Stimulated activated CD4-positive, alpha-beta T cell treated with anti-CD3 and anti-CD28 coated beads, Interleukin-15, amount 100 ng/mL, for 1 hour (primary cell): Measurements from ENCODE around the gene MARCHF4.

Experiments used
- DNase-seq, 2 donors: peaks; one replicate each; pipeline ENCODE4 v3.0.0-alpha.2; 2020; ENCODE audit warnings: low read depth in 1 of 2, low spot score in 1 of 2

Gene MARCHF4

GRCh38 chr2:216371721-216372702 lies at the start of gene MARCHF4:
MARCHF4 (minus strand) TSS chr2:216372483; CDS start chr2:216370260, 2,223 bp downstream.
- peak; percentile 23 to 62 for DNase-seq

- DNase-seq = no peak
These were observed 48.3 kb upstream of the MARCHF4 start for GRCh38 chr2:216420367-216421101.

- no peak for DNase-seq
These were observed 46.7 kb upstream of the MARCHF4 start for GRCh38 chr2:216418981-216419380.

- DNase-seq = no peak
These were observed 44.5 kb upstream of the MARCHF4 start for GRCh38 chr2:216416571-216417307.

GRCh38 chr2:216415541-216415940 lies 43.3 kb upstream of the MARCHF4 start:
- DNase-seq = no peak

- no peak for DNase-seq
These were observed 42.6 kb upstream of the MARCHF4 start for GRCh38 chr2:216414772-216415319.

GRCh38 chr2:216413882-216414281 lies 41.6 kb upstream of the MARCHF4 start:
- DNase-seq = no peak

GRCh38 chr2:216412022-216412999 lies 40.0 kb upstream of the MARCHF4 start, which contains the start of gene SMARCAL1:
SMARCAL1 (plus strand) TSS chr2:216412484; CDS start chr2:216414705, 2,221 bp downstream.
- peak; percentile 93 to 97 for DNase-seq

GRCh38 chr2:216410550-216410949 lies 38.3 kb upstream of the MARCHF4 start:
- no peak for DNase-seq

GRCh38 chr2:216408426-216409290 lies 36.4 kb upstream of the MARCHF4 start:
- no peak for DNase-seq

- DNase-seq = no peak
These were observed 34.5 kb upstream of the MARCHF4 start for GRCh38 chr2:216406826-216407225.

- DNase-seq = no peak
These were observed 33.3 kb upstream of the MARCHF4 start for GRCh38 chr2:216405588-216405987.

- DNase-seq = peak in 1 of 2 donors; percentile 22
These were observed 31.8 kb upstream of the MARCHF4 start for GRCh38 chr2:216404010-216404618.

GRCh38 chr2:216402751-216403150 lies 30.5 kb upstream of the MARCHF4 start:
- no peak for DNase-seq

GRCh38 chr2:216399621-216400020 lies 27.3 kb upstream of the MARCHF4 start:
- no peak for DNase-seq

GRCh38 chr2:216394881-216395280 lies 22.6 kb upstream of the MARCHF4 start:
- no peak for DNase-seq

- no peak for DNase-seq
These were observed 20.9 kb upstream of the MARCHF4 start for GRCh38 chr2:216392945-216393840.
